Stimulated activated CD4-positive, alpha-beta T cell treated with anti-CD3 and anti-CD28 coated beads, Interleukin-1b, Interleukin-23, amount 100 ng/mL, for 48 hours (primary cell): ENCODE results near the gene MRPL54.
"Not testable (repeated sequence)": the region's sequence is repeated elsewhere in the genome, so short reads cannot be mapped to it uniquely, and the experiment has no call there.

ENCODE experiments used
- DNase-seq: peaks from one replicate; pipeline ENCODE4 v3.0.0-alpha.2; 2020

MRPL54 gene

GRCh38 chr19:3813473-3814392 lies 51.3 kb downstream of the MRPL54 start:
- DNase-seq, result no peak

GRCh38 chr19:3814648-3815047 lies 52.2 kb downstream of the MRPL54 start:
- no peak for DNase-seq

- DNase-seq, result not testable (repeated sequence)
Observed at GRCh38 chr19:3816148-3816547, 53.7 kb downstream of the MRPL54 start.

GRCh38 chr19:3816566-3817218 lies 54.2 kb downstream of the MRPL54 start:
- no peak for DNase-seq
